Measurements from ENCODE around the gene TM9SF1.

- TF ChIP-seq NFYB (IDR thresholded peaks at IDR 0.05; ENCODE audit: insufficient read depth, low read depth, low read length), result no peak
- no peak for TF ChIP-seq MXI1 (IDR thresholded peaks at IDR 0.05; ENCODE audit: low read depth, low read length)
- no peak for TF ChIP-seq POLR2A (IDR thresholded peaks at IDR 0.05; ENCODE audit: low read depth, low read length)
- TF ChIP-seq, protein P1, sequence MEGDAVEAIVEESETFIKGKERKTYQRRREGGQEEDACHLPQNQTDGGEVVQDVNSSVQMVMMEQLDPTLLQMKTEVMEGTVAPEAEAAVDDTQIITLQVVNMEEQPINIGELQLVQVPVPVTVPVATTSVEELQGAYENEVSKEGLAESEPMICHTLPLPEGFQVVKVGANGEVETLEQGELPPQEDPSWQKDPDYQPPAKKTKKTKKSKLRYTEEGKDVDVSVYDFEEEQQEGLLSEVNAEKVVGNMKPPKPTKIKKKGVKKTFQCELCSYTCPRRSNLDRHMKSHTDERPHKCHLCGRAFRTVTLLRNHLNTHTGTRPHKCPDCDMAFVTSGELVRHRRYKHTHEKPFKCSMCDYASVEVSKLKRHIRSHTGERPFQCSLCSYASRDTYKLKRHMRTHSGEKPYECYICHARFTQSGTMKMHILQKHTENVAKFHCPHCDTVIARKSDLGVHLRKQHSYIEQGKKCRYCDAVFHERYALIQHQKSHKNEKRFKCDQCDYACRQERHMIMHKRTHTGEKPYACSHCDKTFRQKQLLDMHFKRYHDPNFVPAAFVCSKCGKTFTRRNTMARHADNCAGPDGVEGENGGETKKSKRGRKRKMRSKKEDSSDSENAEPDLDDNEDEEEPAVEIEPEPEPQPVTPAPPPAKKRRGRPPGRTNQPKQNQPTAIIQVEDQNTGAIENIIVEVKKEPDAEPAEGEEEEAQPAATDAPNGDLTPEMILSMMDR (IDR thresholded peaks at IDR 0.05 in 2 of 3, conservative IDR thresholded peaks at IDR 0.05 in 1 of 3; ENCODE audit: control insufficient read depth in 2 of 3, extremely low read depth in 1 of 3, insufficient read depth in 1 of 3, low read depth in 3 of 3, low read length in 3 of 3), result no peak
- no peak for TF ChIP-seq TCF12 (IDR thresholded peaks at IDR 0.05; ENCODE audit: low read depth, low read length)
- no peak for TF ChIP-seq SP1 (IDR thresholded peaks at IDR 0.05; ENCODE audit: low read depth, low read length)
- TF ChIP-seq REST (IDR thresholded peaks at IDR 0.05; ENCODE audit: low read depth, low read length), result no peak
- TF ChIP-seq, protein P2, sequence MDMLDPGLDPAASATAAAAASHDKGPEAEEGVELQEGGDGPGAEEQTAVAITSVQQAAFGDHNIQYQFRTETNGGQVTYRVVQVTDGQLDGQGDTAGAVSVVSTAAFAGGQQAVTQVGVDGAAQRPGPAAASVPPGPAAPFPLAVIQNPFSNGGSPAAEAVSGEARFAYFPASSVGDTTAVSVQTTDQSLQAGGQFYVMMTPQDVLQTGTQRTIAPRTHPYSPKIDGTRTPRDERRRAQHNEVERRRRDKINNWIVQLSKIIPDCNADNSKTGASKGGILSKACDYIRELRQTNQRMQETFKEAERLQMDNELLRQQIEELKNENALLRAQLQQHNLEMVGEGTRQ (IDR thresholded peaks at IDR 0.05; ENCODE audit: borderline replicate concordance, low read depth, low read length), result no peak
- TF ChIP-seq MYC (IDR thresholded peaks at IDR 0.05; ENCODE audit: insufficient read depth, insufficient read length, insufficient replicate concordance, low read length, severe bottlenecking), result no peak
- TF ChIP-seq ZNF274 (IDR thresholded peaks at IDR 0.05; ENCODE audit: insufficient read depth, insufficient read length), result no peak
These were observed 45.2 kb downstream of the TM9SF1 start for GRCh38 chr14:24150061-24150460.

Data from GM12878 (cell line).